Daoy (cell line): ENCODE data around the gene EXOC8. TPM values are rescaled to one million over a fixed set of nuclear protein-coding genes. Genes with fewer than 3 reads are reported as not detected.
"Not testable (repeated sequence)": the region's sequence is repeated elsewhere in the genome, so short reads cannot be mapped to it uniquely, and the experiment has no call there.

Experiments
- DNase-seq: peaks from one replicate; pipeline ENCODE4 v3.0.0-alpha.2; 2015; ENCODE audit warnings: low read depth
- total RNA-seq: library from RNA; depleted of rRNA; stranded (reverse); fragments of >200 nt; shearing (Covaris generic); gene quantifications from 2 replicates; pipeline ENCODE4 v1.2.3, GENCODE V29; 2014

The EXOC8 gene
- total RNA-seq, 1 experiment from 2014 or later = 7.0 TPM

- DNase-seq = no peak
These were observed 14.2 kb upstream of the EXOC8 start for GRCh38 chr1:231351816-231352215.

- not testable (repeated sequence) for DNase-seq
These were observed 11.2 kb upstream of the EXOC8 start for GRCh38 chr1:231348856-231349255.

GRCh38 chr1:231348442-231348841 is 10.8 kb upstream of the EXOC8 start:
- no peak for DNase-seq

GRCh38 chr1:231347961-231348360 is 10.3 kb upstream of the EXOC8 start:
- DNase-seq = no peak

- DNase-seq = no peak
These were observed 2.8 kb upstream of the EXOC8 start for GRCh38 chr1:231340328-231341013.

GRCh38 chr1:231338270-231339128 is 847 bp upstream of the EXOC8 start, which contains the start of gene SPRTN:
TSS of gene SPRTN (plus strand) at chr1:231338293. CDS start at chr1:231338384, 91 bp downstream.
- no peak for DNase-seq

- no peak for DNase-seq
These were observed 595 bp downstream of the EXOC8 start for GRCh38 chr1:231337043-231337471.

GRCh38 chr1:231335663-231336602 is 1.7 kb downstream of the EXOC8 start:
- DNase-seq = no peak

- no peak for DNase-seq
These were observed 2.7 kb downstream of the EXOC8 start for GRCh38 chr1:231334952-231335351.

- no peak for DNase-seq
These were observed 3.5 kb downstream of the EXOC8 start for GRCh38 chr1:231334079-231334666.

- DNase-seq = no peak
These were observed 4.9 kb downstream of the EXOC8 start for GRCh38 chr1:231332761-231333160.

- DNase-seq = no peak
These were observed 8.2 kb downstream of the EXOC8 start for GRCh38 chr1:231329483-231329882.

- DNase-seq = no peak
These were observed 10.0 kb downstream of the EXOC8 start for GRCh38 chr1:231327617-231328016.

- no peak for DNase-seq
These were observed 11.4 kb downstream of the EXOC8 start for GRCh38 chr1:231326248-231326647.

- no peak for DNase-seq
These were observed 13.0 kb downstream of the EXOC8 start for GRCh38 chr1:231324660-231325059.

GRCh38 chr1:231322880-231323530 is 14.6 kb downstream of the EXOC8 start:
- no peak for DNase-seq

- no peak for DNase-seq
These were observed 18.6 kb downstream of the EXOC8 start for GRCh38 chr1:231319080-231319479.

- DNase-seq = no peak
These were observed 19.1 kb downstream of the EXOC8 start for GRCh38 chr1:231318568-231318967.

- no peak for DNase-seq
These were observed 19.7 kb downstream of the EXOC8 start for GRCh38 chr1:231318015-231318355.

- DNase-seq = no peak
These were observed 20.2 kb downstream of the EXOC8 start for GRCh38 chr1:231317306-231318014.
